Endometrial microvascular endothelial cells (primary cell): ENCODE results near the gene TBX20. TPM values are rescaled to one million over a fixed set of nuclear protein-coding genes. Genes with fewer than 3 reads are reported as not detected.

ENCODE experiments used
- in situ Hi-C: cut with HindIII; loops from 2 replicates; pipeline ENCODE4 v1.10.0; 2017; ENCODE audit warnings: low sequenced_read_pairs, low pct_unique_long_range_greater_than_20kb; ENCODE audit errors: inconsistent ontology term
- total RNA-seq: library from RNA; depleted of rRNA; stranded (reverse); fragments of >200 nt; gene quantifications from one replicate; pipeline ENCODE4 v1.2.3, GENCODE V29; 2015; ENCODE audit errors: inconsistent ontology term

Gene TBX20, protein sequence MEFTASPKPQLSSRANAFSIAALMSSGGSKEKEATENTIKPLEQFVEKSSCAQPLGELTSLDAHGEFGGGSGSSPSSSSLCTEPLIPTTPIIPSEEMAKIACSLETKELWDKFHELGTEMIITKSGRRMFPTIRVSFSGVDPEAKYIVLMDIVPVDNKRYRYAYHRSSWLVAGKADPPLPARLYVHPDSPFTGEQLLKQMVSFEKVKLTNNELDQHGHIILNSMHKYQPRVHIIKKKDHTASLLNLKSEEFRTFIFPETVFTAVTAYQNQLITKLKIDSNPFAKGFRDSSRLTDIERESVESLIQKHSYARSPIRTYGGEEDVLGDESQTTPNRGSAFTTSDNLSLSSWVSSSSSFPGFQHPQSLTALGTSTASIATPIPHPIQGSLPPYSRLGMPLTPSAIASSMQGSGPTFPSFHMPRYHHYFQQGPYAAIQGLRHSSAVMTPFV
- 2.0 TPM for total RNA-seq

GRCh38 chr7:35253710-35254495, at the start of gene TBX20:
TBX20 (minus strand) TSS chr7:35254100; CDS start chr7:35253620, 480 bp downstream.
- in situ Hi-C loops, result no loop called here

- in situ Hi-C loops, result no loop called here
Measured at GRCh38 chr7:35289376-35289775, 35.5 kb upstream of the TBX20 start.

DNA sequence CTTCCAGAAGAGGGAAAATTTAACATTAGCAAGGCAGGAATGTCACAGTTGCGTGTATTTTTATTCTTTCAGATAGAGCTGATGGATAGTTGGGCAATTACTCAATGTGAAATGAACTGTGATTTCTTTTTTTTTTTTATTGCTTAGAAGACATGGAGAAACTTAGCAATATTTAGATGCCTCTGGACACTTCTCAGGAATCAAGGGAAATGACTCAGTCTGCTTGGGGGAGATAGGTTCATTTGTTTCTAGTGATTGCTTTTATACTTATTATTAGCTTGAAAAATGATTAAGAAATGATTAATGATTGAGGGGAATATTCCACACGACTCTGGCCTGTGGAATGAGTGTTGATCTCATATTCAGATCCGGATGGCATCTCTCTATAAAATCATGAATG, 33.1 kb upstream of the TBX20 start:
- in situ Hi-C loops, result no loop called here

GRCh38 chr7:35286422-35286821, 32.5 kb upstream of the TBX20 start:
- in situ Hi-C loops, result no loop called here

DNA sequence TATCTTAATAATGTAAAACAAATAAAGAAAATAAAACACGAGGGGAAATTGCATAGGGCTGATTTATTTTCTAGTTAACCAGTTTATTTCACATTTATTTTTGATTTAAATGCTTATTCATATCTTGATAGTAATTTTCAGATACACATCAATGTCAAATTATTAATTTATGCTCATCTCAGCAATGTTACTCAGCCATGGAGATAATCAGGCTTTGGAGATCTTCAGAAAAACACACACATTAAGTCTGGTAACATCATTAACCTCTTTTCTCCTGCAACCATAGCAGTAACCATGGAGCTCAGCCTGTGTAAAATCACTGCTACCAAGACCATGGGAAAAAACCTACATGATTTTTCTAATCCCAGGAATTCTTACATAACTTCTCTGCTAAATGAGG, 31.9 kb upstream of the TBX20 start:
- in situ Hi-C loops, result no loop called here

GRCh38 chr7:35280902-35281301, 27.0 kb upstream of the TBX20 start:
- in situ Hi-C loops, result no loop called here

DNA sequence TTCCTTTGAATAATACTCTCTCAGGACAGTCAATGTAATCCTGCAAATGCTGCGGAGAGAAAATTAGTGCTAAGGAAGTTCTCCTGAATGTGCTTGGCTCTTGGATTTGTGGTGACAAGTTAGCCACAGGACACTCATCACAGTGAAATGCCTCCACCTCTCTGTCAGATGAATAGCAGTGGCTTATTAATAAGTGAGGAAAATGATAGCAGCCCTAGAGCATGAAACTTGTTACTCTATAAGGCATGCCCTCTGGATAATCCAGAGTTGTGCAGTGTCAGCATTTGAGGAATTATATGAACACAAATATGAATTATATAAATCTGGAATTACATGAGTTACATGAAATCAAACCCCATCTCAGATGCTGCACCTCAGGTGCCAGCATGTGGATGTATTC, 23.5 kb upstream of the TBX20 start:
- in situ Hi-C loops, result no loop called here

DNA sequence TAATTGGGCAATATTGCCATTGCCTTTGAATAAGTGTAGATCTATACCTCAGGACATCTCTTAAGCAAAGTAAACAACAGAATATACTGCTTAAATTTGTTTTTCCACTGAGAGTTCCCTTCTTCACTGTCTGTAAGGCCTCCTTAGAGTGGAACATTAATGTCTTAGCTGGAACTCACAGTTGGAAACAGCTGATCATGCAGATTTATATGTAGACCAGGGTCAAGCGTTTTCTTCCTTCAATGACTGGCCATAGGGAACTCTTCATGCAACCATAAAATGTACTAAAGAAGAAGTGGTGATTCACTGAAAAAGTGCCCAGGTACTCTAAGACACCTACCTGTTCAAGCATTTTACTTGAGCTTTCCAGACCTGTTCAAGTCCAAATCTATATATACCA, 18.3 kb upstream of the TBX20 start:
- in situ Hi-C loops, result no loop called here

- in situ Hi-C loops, result no loop called here
Measured at GRCh38 chr7:35268953-35269352, 15.1 kb upstream of the TBX20 start.

GRCh38 chr7:35267411-35267810, 13.5 kb upstream of the TBX20 start:
- in situ Hi-C loops, result no loop called here

DNA sequence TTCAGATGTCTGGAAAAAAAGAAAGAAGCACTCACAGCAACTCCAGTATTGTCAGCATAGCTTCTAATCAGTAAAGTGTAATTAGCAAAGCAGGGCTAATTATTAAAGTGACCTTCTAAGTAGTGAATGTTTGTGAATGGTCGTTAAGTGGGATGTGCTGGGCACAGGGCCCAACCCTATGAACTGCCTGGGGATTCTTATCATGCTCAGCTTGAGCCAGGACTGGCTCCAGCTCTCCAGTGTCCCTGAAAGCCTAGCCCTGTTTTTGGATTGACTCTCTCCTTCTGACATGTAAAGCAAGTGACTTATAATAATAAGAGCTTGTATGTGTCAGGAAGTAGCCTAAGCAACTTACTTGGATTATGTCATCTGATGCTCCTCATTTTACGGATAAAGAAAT, 9.5 kb upstream of the TBX20 start:
- in situ Hi-C loops, result no loop called here

- in situ Hi-C loops, result no loop called here
Measured at GRCh38 chr7:35261476-35262285, 7.8 kb upstream of the TBX20 start.

GRCh38 chr7:35261041-35261440, 7.1 kb upstream of the TBX20 start:
- in situ Hi-C loops, result no loop called here

DNA sequence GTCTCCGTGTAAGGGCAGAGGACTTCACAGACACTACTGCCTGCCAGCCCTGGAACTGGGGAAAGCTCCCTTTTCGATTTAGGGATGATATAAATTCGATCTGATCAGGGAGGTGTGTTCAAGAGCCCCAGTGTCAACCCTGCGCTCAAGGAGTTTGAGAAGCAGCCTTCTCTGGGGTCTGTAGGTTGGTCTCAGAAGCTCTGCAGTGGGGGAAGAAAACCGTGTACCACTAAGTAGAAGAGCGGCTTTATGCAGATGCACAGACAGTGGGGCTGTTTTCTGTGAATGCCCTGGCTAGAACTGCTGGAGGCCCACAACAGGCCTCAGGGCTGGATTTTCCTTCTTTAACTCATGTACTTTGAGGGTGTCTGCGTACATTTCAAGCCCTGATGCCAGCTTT, 6.3 kb upstream of the TBX20 start:
- in situ Hi-C loops, result no loop called here

- in situ Hi-C loops, result no loop called here
Measured at GRCh38 chr7:35259523-35259908, 5.6 kb upstream of the TBX20 start.

- in situ Hi-C loops, result no loop called here
Measured at GRCh38 chr7:35258868-35259522, 5.1 kb upstream of the TBX20 start.

- in situ Hi-C loops, result no loop called here
Measured at GRCh38 chr7:35258125-35258867, 4.4 kb upstream of the TBX20 start.
